ENCODE results near the gene RAB7B. TPM values are rescaled to one million over a fixed set of nuclear protein-coding genes. Genes with fewer than 3 reads are reported as not detected.

Gene RAB7B
- total RNA-seq, 1 donor from 2014 or later, result 4.4 TPM

- Mint-ChIP-seq H3K4me3 (no peak overlapping the region), H3K4me1 (peaks cover 60% of the 10 kb centered on the region)
These were observed 27.2 kb downstream of the RAB7B start for GRCh38 chr1:205976036-205976435.

GRCh38 chr1:205975387-205975998, 27.7 kb downstream of the RAB7B start:
- no peak overlapping the region for H3K27ac Mint-ChIP-seq (ENCODE audit: unreplicated experiment)
- peaks cover 16% of the 10 kb centered on the region for H3K9me3 Mint-ChIP-seq
- no peak overlapping the region for H3K4me3 Mint-ChIP-seq

More at GRCh38 chr1:205976036-205976435, 27.2 kb downstream of the RAB7B start:
- Mint-ChIP-seq H3K36me3 (ENCODE audit: low read depth) (peaks cover 4% of the 10 kb centered on the region), H3K27ac (ENCODE audit: unreplicated experiment) (peak overlapping the region; percentile 15), H3K27me3 (ENCODE audit: low read depth) (no peaks in the 10 kb centered on the region), H3K9me3 (peaks cover 16% of the 10 kb centered on the region)
- TF ChIP-seq CTCF (conservative IDR thresholded peaks at IDR 0.05), result no peak
- no peak for DNase-seq (ENCODE audit: low read depth, low spot score)

GRCh38 chr1:205974712-205975111, 28.5 kb downstream of the RAB7B start:
- no peak for TF ChIP-seq CTCF (conservative IDR thresholded peaks at IDR 0.05)
- H3K27me3 Mint-ChIP-seq (ENCODE audit: low read depth), result no peaks in the 10 kb centered on the region
- no peak overlapping the region for H3K4me3 Mint-ChIP-seq
- DNase-seq (ENCODE audit: low read depth, low spot score), result no peak
- H3K9me3 Mint-ChIP-seq, result peaks cover 16% of the 10 kb centered on the region
- H3K36me3 Mint-ChIP-seq (ENCODE audit: low read depth), result peaks cover 4% of the 10 kb centered on the region
- H3K4me1 Mint-ChIP-seq, result peaks cover 52% of the 10 kb centered on the region
- H3K27ac Mint-ChIP-seq (ENCODE audit: unreplicated experiment), result peak overlapping the region; percentile 55

More at GRCh38 chr1:205975387-205975998, 27.7 kb downstream of the RAB7B start:
- Mint-ChIP-seq H3K4me1 (peaks cover 60% of the 10 kb centered on the region), H3K27me3 (ENCODE audit: low read depth) (no peaks in the 10 kb centered on the region), H3K36me3 (ENCODE audit: low read depth) (peaks cover 4% of the 10 kb centered on the region)
- DNase-seq (ENCODE audit: low read depth, low spot score), result no peak
- TF ChIP-seq CTCF (conservative IDR thresholded peaks at IDR 0.05), result no peak

- DNase-seq (ENCODE audit: low read depth, low spot score), result no peak
- H3K36me3 Mint-ChIP-seq (ENCODE audit: low read depth), result peaks cover 4% of the 10 kb centered on the region
- TF ChIP-seq CTCF (conservative IDR thresholded peaks at IDR 0.05), result no peak
- H3K4me1 Mint-ChIP-seq, result peaks cover 51% of the 10 kb centered on the region
- no peak overlapping the region for H3K4me3 Mint-ChIP-seq
- no peaks in the 10 kb centered on the region for H3K27me3 Mint-ChIP-seq (ENCODE audit: low read depth)
- peaks cover 16% of the 10 kb centered on the region for H3K9me3 Mint-ChIP-seq
- no peak overlapping the region for H3K27ac Mint-ChIP-seq (ENCODE audit: unreplicated experiment)
These were observed 29.6 kb downstream of the RAB7B start for GRCh38 chr1:205973377-205974232.

GRCh38 chr1:205972491-205973168, 30.6 kb downstream of the RAB7B start:
- no peaks in the 10 kb centered on the region for H3K27me3 Mint-ChIP-seq (ENCODE audit: low read depth)
- no peak overlapping the region for H3K4me3 Mint-ChIP-seq
- no peak for TF ChIP-seq CTCF (conservative IDR thresholded peaks at IDR 0.05)
- peaks cover 4% of the 10 kb centered on the region for H3K36me3 Mint-ChIP-seq (ENCODE audit: low read depth)
- no peak for DNase-seq (ENCODE audit: low read depth, low spot score)
- peaks cover 16% of the 10 kb centered on the region for H3K9me3 Mint-ChIP-seq
- peaks cover 47% of the 10 kb centered on the region for H3K4me1 Mint-ChIP-seq
- no peak overlapping the region for H3K27ac Mint-ChIP-seq (ENCODE audit: unreplicated experiment)
